ENCODE measurements around the gene RAB44. TPM values are rescaled to one million over a fixed set of nuclear protein-coding genes. Genes with fewer than 3 reads are reported as not detected.

Gene RAB44
- total and polyA plus RNA-seq, 2 donors (not counting 1 experiment from before 2014, with no cell fraction given), result 0.15 to 0.16 TPM

- no peak overlapping the region for H2AFZ ChIP-seq (ENCODE audit: insufficient read depth, low read depth, low read length, poor library complexity, severe bottlenecking)
- H3K9me3 ChIP-seq (ENCODE audit: control extremely low read depth in 1 of 3, control insufficient read depth in 2 of 3, insufficient read depth in 1 of 3, low read length in 2 of 3), result peaks cover 0 to 9% (median 0%) of the 10 kb centered on the region in 3 donors
- Mint-ChIP-seq H3K27ac (no peak overlapping the region), H3K4me1 (peaks cover 17% of the 10 kb centered on the region), H3K9me3 (ENCODE audit: insufficient read depth) (no peaks in the 10 kb centered on the region), H3K27me3 (no peaks in the 10 kb centered on the region), H3K4me3 (no peak overlapping the region)
- H3K9ac ChIP-seq (ENCODE audit: low read length), result no peak overlapping the region
- H3K79me2 ChIP-seq (ENCODE audit: control insufficient read depth, insufficient read depth, low read length), result no peaks in the 10 kb centered on the region
- TF ChIP-seq CTCF (IDR thresholded peaks at IDR 0.05) (no peak), EZH2 (IDR thresholded peaks at IDR 0.05; ENCODE audit: borderline replicate concordance, insufficient read depth, low read depth, low read length, poor library complexity, severe bottlenecking) (no peak)
- intact Hi-C loops (cut with micrococcal nuclease), result no loop called here
- no peak for ATAC-seq (ENCODE audit: low read depth)
- no peak overlapping the region for H3K27ac ChIP-seq (ENCODE audit: low read length in 2 of 2)
- whole genome bisulfite sequencing (ENCODE audit: insufficient coverage), result 80% methylated on average over 3 of the region's 5 CpGs
- CTCF ChIA-PET, result interaction anchor here (0.7 to 11.6 kb wide), 3 partner anchors 36 to 481 kb away, joined by 3 to 88 read pairs (median 19); partner anchors contain the start of gene CDKN1A
- H3K27me3 ChIP-seq (replicated peaks in 1 of 4; ENCODE audit: control extremely low read depth in 1 of 4, control insufficient read depth in 3 of 4, insufficient read depth in 4 of 4, low read length in 3 of 4), result no peaks in the 10 kb centered on the region
- POLR2A ChIA-PET, result interaction anchor here (0.8 kb wide), 1 partner anchor 37 kb away, joined by 4 read pairs; no protein-coding TSS in a partner anchor
- no peaks in the 10 kb centered on the region for H3K36me3 ChIP-seq (replicated peaks in 1 of 2; ENCODE audit: control extremely low read depth in 1 of 2, control insufficient read depth in 1 of 2, extremely low read depth in 1 of 2, insufficient read depth in 2 of 2, low read length in 1 of 2)
- H3K4me1 ChIP-seq (ENCODE audit: control insufficient read depth in 2 of 2, insufficient read depth in 2 of 2, low read length in 2 of 2), result peaks cover 17 to 19% of the 10 kb centered on the region in 2 donors
- H4K20me1 ChIP-seq (ENCODE audit: control insufficient read depth, insufficient read depth, low read length, poor library complexity, severe bottlenecking), result no peaks in the 10 kb centered on the region
- DNase-seq, result no peak
- H3K4me3 ChIP-seq (ENCODE audit: control extremely low read depth in 1 of 5, extremely low read depth in 1 of 5, insufficient read depth in 1 of 5, low read depth in 2 of 5, low read length in 4 of 5), result no peak overlapping the region
- H3K4me2 ChIP-seq (replicated peaks; ENCODE audit: low read depth, low read length, poor library complexity, severe bottlenecking), result no peak overlapping the region
Measured at GRCh38 chr6:36718560-36718959, 20.9 kb downstream of the RAB44 start.

DNA sequence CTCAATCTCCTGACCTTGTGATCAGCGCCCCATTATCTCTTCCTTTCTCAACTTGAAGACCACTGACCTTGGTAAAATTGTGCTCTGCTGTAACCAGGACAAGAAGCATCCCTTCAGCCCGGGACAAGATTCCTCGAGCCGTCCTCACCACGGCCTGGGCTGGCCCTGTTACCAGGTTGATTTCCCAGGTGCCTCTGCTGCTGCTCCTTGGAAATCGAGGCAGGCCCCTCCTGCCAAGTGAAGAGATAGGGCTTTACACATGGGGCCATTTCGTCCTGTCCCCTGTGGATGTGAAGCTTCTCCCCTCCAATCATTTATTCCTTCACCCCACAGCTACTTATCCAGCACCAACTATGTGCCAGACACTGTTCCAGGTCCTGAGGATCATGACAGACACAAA, 21.5 kb downstream of the RAB44 start:
- Mint-ChIP-seq H3K4me1 (peaks cover 17% of the 10 kb centered on the region), H3K27me3 (no peaks in the 10 kb centered on the region), H3K9me3 (ENCODE audit: insufficient read depth) (no peaks in the 10 kb centered on the region), H3K4me3 (no peak overlapping the region), H3K27ac (no peak overlapping the region)
- no peak overlapping the region for H2AFZ ChIP-seq (ENCODE audit: insufficient read depth, low read depth, low read length, poor library complexity, severe bottlenecking)
- TF ChIP-seq CTCF (IDR thresholded peaks at IDR 0.05) (no peak), EZH2 (IDR thresholded peaks at IDR 0.05; ENCODE audit: borderline replicate concordance, insufficient read depth, low read depth, low read length, poor library complexity, severe bottlenecking) (no peak)
- H3K27ac ChIP-seq (ENCODE audit: low read length in 2 of 2), result no peak overlapping the region
- H3K9ac ChIP-seq (ENCODE audit: low read length), result no peak overlapping the region
- no peaks in the 10 kb centered on the region for H4K20me1 ChIP-seq (ENCODE audit: control insufficient read depth, insufficient read depth, low read length, poor library complexity, severe bottlenecking)
- H3K4me1 ChIP-seq (ENCODE audit: control insufficient read depth in 2 of 2, insufficient read depth in 2 of 2, low read length in 2 of 2), result peaks cover 17 to 19% of the 10 kb centered on the region in 2 donors
- H3K36me3 ChIP-seq (replicated peaks in 1 of 2; ENCODE audit: control extremely low read depth in 1 of 2, control insufficient read depth in 1 of 2, extremely low read depth in 1 of 2, insufficient read depth in 2 of 2, low read length in 1 of 2), result no peaks in the 10 kb centered on the region
- DNase-seq (no peak), ATAC-seq (ENCODE audit: low read depth) (no peak)
- H3K4me2 ChIP-seq (replicated peaks; ENCODE audit: low read depth, low read length, poor library complexity, severe bottlenecking), result no peak overlapping the region
- H3K27me3 ChIP-seq (replicated peaks in 1 of 4; ENCODE audit: control extremely low read depth in 1 of 4, control insufficient read depth in 3 of 4, insufficient read depth in 4 of 4, low read length in 3 of 4), result no peaks in the 10 kb centered on the region
- H3K9me3 ChIP-seq (ENCODE audit: control extremely low read depth in 1 of 3, control insufficient read depth in 2 of 3, insufficient read depth in 1 of 3, low read length in 2 of 3), result peaks cover 0 to 9% (median 0%) of the 10 kb centered on the region in 3 donors
- H3K79me2 ChIP-seq (ENCODE audit: control insufficient read depth, insufficient read depth, low read length), result no peaks in the 10 kb centered on the region
- H3K4me3 ChIP-seq (ENCODE audit: control extremely low read depth in 1 of 5, extremely low read depth in 1 of 5, insufficient read depth in 1 of 5, low read depth in 2 of 5, low read length in 4 of 5), result no peak overlapping the region
- WGBS (ENCODE audit: insufficient coverage), result 91% methylated on average over 5 of the region's 7 CpGs
- CTCF ChIA-PET, result interaction anchor here (1.2 to 11.6 kb wide), 3 partner anchors 36 to 95 kb away, joined by 4 to 88 read pairs (median 19); partner anchors contain the start of gene CDKN1A
- POLR2A ChIA-PET, result interaction anchor here (0.8 kb wide), 1 partner anchor 36 kb away, joined by 4 read pairs; no protein-coding TSS in a partner anchor
- intact Hi-C loops (cut with micrococcal nuclease), result no loop called here
